NCI-H1105 treated with DMSO at 0.1 percent for 48 hours (cell line): ENCODE data around the gene GNPTG.

Experiments
- DNase-seq: peaks from one replicate; lab custom pipeline; 2025; lab: John Stamatoyannopoulos, UW

Gene GNPTG

DNA sequence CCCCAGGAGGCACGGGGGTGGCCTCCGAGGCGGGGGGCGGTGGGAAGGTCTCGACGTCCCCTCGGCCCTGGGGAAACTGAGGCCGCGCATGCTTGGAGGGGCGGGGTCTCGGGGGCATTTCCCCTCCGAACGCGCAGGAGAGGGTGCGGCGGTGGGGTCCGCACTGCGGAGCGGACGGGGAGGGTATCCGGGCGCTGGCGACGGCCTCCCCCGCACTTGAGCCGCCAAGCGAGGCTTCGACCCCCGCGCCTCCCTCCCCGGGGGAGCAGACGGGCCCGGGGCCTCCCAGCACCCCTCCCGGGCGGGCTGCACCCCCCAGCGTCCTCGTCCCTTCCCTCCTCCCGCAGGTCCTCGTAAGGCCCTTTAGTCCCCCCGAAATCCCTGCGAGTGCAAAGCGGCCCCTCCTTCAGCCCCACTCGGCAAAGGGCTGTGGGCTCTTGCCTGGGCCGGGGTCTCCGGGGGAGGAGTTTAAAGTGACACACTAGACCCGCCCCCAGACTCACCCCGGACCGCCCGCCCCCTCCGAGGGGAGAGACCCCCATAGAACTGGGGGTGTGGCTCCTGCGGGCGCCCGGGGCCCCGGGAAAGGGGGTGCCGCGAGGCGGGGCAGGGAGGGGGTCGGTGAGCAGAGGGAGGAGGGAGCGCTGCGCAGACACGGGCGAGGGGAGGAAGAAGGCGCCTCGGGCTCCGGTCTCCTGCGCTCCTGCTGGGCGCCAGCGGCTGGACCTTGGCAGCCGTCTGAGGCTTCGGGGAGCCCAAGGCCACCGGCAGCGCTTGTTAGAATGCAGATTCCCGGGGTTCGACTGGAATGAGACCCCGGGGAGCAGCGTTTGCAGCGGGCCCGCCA, 17.7 kb upstream of the GNPTG start:
- DNase-seq, result no peak

DNA sequence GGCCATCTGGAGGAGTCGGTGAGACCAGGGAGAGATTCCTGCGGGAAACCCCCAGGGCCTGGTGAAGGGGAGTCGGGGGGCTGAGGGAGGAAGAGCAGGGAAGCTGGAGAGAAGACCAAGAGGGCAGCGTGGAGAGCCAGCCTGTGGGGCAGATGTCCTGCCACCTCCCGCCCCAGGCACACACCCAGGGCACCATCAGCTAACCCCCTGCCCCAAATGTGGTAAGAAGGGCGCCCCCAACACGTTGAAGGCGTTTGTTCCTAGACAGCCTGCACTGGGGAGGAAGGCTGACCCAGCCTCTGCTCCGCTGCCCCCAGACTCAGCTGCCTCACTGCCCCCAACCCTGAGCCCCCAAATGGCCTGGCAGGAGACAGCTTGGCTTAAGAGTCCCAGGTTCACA, 17.0 kb upstream of the GNPTG start:
- no peak for DNase-seq

DNA sequence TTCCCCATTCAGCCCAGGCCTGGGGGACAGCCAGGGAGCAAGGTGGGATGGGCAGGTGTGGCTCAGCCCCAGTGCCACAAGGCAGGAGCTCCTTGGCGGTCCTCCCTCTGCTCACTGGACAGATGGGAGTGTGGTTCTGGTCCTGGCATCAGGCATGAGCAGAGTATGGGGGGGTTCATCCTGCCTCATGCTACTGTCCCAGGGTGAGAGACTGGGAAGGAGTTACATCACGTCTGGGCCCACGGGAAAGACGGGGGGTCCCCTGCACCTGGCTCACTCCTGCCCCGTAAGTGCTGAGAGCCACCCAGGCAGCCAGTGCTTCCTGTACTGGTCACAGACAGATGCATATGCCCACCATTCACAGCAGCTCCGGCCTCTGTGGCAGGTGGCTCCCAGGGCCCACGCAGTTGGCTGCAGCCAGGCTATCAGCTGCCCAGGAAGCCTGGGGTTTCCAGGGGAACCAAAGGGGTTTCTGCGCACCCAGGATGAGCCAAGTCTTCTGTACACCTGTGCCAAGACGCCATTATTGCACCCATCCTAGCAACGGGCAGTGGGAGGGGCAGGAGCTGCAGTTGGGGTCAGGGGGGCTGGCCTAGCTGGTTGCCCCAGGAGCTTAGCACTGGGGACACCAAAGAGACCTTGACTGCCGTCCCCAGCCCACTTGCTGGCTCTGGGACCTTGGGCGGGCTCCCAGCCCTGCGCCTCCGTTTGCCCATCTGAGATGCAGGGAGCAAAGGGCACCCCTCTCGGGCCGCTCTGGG, 16.3 kb upstream of the GNPTG start:
- DNase-seq, result peak; percentile 44

DNA sequence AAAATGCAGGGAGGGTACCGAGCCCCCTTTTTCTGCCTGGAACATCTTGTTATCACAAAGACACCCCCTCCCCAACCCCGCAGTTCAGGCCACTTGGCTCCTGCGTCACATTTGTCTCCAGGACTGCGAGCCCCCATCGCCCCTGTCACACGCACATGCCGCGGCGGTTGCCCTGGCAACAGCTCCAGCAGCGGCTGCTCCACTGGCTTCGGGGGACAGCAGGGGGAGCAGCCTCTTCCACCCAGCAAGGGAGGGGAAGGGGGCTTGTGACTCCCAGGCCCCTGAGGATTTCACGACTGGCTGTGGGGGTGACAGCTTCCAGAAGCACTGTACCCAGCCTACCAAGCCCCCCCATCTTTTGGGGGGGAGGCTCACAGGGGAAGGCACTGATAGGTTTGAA, 15.7 kb upstream of the GNPTG start:
- peak; percentile 6 for DNase-seq

DNA sequence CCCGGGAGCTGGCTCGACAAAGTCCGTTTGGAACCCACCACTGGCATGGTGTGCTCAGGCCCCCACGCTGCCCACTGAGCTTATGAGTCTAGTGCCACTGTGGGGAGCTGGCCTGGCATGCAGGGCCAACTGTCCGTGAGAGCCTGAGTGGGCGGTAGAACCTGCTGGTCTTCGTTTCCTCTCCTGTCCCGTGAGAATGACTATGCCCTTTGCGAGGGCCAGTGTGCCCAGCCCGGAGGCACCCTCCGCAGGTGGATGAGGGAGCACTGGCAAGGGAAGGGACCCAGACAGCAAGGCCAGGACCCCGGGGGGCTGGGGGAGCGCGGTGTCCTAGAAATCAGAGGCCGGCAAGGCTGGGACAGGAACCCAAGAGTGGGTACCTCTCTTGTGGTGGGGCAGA, 15.1 kb upstream of the GNPTG start:
- no peak for DNase-seq

DNA sequence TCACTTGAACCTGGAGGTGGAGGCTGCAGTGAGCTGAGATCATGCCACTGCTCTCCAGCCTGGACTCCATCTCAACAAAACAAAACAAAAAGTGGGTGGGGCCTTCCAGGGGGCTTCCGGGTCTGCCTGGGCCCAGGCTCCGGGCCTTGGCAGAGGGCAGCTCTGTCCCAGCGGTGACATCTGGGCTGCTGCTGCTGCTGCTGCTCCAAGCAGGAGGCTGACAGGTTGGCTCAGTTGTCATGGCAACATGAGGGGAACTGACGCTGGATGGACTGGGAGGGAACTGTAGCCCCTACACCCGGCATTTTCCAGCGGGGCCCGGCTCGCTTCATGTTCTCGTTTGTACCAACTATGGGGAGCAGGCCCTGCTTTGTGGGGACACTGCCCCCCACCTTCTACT, 14.2 kb upstream of the GNPTG start:
- DNase-seq, result no peak

DNA sequence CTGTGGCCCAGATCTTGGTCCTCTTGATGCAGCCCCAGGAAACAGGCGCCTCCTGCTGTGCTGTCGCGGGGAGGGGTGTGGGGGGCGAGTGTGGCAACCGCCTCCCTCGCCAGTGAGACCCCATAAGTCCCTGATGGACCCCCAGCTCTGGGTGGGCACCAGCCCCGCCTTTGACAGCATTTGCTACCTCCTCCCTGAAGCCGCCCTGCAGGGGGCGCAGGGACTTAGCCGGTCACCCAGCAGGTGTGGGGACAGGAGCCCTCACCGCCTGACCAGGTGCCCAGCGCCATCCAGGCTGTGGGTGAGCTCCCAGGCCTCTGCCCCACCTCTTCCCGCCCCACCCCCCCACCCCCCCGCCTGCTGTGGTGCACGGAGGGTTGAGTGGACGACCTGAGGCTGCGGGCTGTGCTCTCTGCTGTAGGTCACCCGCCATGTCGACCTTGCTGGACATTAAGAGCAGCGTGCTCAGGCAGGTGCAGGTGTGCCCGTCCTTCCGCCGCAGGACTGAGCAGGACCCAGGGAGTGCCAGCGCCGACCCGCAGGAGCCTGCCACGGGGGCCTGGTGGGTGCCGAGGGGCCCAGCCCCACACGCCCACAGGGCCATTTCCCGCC, 13.5 kb upstream of the GNPTG start:
- no peak for DNase-seq

DNA sequence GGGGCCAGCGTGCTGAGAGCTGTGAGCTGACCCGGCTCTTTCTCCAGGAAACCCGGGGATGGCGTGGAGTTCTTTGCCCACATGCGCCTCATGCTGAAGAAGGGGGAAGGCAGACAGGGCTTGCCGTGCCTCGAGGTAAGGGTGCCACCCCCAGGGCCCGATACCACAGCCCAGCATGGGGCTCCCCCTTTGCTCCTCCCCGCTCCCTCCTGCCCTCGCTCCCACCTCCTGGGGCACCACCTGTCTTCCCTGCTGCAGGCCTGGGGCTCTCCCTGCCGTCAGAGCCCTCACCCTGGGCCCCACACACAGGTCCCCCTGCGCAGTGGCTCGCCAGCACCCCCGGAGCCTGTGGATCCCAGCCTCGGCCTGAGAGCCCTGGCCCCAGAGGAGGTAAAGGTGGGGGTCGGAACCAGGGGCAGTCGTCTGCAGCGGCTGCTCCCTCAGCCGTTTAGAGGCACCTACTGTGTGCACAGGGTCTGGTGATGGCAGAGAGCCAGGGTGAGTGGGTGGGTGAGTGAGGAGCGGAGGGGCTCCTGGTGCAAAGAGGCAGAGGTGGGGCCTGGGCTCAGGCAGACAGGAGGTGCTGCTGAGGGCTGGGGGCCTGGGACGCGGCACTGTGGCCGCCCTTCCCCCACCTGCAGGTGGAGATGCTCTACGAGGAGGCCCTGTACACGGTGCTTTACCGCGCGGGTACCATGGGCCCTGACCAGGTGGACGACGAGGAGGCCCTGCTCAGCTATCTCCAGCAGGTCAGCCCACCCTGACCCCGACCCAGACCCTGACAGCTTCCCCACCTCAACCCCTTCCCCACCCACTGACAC, 12.7 kb upstream of the GNPTG start:
- no peak for DNase-seq

DNA sequence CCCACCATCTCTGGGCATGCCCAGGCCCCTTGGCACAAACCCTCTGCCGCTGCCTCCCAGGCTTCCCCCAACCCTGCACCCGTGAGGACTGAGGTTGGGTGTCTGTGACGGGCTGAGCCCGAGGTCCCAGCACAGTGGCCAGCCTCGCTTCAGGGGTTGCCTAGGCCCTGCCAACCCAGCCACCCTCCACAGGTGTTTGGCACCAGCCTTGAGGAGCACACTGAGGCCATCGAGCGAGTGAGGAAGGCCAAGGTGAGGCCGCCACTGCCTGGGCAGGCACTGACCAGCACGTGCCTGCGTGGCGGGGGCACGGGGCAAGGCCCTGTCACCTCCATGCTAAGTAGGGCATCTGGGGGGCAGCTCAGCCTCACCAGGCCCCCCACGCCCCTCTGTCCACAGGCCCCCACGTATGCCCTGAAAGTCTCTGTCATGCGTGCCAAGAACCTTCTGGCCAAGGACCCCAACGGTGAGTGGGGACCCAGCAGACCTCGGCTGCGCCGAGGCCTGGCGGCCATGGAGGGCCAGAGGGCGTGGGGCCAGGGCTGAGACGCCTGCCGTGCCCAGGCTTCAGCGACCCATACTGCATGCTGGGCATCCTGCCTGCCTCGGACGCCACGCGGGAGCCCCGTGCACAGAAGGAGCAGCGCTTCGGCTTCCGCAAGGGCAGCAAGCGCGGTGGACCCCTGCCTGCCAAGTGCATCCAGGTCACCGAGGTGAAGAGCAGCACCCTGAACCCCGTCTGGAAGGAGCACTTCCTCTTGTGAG, 10.8 kb upstream of the GNPTG start:
- no peak for DNase-seq

DNA sequence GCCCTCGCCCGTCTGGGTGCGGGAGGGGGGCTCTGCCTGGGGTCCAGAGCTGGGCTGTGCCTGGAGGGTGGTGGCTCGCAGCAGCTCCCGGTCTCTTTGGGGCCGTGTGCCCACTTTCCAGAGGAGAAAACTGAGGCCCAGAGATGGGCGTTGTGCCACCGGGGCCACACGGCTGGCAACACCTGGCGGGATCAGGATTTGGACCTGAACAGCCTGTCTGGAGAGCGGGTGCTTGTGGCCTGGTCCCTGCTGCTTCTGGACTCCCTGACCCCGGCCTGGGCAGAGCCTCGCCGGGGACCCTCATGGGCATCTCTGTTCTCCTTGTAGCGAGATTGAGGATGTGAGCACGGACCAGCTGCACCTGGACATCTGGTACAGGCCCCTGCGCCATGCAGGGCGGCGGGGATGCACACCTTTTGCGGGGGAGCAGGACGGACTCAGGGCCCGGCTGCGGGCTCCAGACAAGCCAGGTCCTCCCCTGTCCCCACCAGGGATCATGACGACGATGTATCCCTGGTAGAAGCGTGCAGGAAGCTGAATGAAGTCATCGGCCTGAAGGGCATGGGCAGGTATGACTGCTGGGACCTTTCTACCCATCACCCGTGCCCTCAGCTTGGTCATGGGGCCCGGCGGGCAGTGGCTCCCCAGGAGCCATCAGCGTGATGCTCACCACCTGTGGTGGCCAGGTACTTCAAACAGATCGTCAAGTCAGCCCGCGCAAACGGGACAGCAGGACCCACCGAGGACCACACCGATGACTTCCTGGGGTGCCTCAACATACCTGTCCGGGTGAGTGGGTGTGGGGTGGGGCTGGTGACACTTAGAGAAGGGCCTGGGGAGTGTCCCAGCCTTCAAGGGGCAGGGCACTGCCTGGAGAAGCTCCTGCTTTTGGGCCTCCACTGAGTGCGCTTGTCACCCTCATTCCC, 10.0 kb upstream of the GNPTG start:
- no peak for DNase-seq

DNA sequence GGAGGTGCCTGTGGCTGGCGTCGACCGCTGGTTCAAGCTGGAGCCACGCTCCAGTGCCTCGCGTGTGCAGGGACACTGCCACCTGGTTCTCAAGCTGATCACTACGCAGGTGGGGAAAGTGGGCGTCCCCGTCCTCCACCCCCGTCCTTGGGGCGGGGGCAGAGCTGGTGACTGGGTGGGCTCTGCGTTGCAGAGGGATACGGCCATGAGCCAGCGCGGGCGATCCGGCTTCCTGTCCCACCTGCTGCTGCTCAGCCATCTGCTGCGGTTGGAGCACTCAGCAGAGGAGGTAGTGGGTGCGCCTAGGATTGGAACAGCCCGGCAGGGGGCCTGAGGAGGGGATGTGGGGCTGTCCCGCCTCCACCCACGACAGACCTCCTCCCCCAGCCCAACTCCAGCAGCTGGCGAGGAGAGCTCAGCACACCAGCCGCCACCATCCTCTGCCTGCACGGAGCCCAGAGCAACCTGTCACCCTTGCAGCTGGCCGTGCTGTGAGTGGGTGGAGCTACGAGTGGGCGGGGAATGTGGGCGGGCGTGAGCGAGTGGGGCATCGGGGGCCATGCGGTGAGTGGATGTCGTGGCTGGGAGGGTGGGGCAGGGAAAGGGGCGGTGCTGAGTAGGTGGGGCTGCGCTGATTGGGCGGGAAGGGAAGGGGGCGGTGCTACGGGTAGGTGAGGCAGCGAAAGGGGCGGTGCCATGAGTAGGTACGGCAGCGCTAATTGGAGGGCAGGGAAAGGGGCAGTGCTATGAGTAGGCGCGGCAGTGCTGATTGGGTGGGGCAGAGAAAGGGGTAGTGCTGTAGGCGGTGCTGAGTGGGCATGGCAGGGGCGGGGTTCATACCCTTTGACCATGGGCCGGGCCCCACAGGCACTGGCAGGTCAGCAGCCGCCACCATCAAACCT, 9.0 kb upstream of the GNPTG start:
- DNase-seq, result peak; percentile 92

DNA sequence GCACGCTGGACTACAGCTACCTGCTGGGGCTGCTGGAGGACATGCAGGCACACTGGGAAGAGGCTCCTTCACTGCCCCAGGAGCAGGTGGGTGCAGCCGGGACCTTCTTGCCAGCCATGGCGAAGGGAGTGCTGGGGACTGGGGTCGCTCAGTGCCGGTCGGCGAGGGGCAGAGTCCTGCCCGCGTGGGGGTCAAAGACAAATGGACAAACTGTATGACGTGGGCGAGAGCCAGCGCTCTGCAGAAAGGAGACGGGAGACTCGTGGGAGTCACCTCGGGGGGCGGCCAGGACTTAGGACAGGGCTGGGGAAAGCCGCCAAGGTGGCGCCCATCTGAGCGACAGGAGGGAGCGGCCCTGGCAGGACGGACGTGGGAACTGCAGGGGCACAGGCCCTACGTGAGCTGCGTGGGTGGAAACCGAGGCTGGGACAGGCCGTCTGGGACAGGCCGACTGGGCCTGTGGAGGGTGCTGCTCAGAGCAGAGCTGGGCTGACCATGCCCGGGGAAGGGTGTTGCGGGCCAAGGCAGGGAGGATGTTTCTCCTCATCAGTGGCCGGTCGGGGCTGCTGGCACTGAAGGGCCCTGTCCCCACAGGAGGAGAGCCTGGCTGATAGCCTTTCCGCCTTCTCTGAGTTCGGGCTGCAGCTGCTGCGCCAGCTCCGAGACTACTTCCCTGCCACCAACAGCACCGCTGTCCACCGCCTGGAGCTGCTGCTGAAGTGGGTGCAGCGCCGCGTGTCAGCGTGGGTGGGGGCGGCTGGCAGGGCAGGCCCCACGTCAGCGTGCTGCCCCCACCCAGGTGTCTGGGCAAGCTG, 8.1 kb upstream of the GNPTG start:
- no peak for DNase-seq

DNA sequence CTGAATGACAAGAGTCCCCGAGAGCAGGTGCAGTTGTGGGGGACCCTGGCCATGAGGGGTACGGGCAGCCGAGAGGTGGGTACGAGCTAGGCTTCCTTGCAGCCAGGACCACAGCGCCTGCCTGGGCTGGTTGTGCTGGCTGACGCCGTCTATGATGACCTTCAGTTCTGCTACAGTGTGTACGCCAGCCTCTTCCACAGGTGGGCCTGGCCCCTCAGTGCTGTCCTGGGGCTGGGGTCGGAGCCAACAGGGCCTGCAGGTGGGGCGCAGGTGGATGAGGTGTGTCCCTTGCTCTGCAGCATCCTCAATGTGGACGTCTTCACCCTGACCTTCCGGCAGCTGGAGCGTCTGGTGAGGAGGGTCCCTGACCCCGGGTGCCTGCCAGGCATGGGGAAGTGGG, 7.2 kb upstream of the GNPTG start:
- no peak for DNase-seq

DNA sequence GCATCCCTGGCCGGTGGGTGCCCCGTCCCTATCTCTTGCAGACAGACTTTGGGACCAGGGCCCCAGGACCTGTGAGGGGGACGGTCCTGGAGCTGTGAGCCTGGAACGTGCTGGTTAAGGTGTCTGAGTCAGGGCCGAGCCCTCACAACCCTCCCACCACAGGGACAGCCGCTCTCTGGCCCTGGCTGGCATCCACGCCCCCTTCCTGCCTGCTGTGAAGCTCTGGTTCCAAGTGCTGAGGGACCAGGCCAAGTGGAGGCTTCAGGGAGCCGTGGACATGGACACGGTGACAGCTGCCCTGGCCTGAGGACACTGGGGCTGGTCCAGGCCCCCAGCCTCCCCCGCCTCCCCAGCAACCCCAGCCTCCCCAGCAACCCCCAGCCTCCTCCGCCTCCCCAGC, 6.6 kb upstream of the GNPTG start:
- DNase-seq, result no peak

DNA sequence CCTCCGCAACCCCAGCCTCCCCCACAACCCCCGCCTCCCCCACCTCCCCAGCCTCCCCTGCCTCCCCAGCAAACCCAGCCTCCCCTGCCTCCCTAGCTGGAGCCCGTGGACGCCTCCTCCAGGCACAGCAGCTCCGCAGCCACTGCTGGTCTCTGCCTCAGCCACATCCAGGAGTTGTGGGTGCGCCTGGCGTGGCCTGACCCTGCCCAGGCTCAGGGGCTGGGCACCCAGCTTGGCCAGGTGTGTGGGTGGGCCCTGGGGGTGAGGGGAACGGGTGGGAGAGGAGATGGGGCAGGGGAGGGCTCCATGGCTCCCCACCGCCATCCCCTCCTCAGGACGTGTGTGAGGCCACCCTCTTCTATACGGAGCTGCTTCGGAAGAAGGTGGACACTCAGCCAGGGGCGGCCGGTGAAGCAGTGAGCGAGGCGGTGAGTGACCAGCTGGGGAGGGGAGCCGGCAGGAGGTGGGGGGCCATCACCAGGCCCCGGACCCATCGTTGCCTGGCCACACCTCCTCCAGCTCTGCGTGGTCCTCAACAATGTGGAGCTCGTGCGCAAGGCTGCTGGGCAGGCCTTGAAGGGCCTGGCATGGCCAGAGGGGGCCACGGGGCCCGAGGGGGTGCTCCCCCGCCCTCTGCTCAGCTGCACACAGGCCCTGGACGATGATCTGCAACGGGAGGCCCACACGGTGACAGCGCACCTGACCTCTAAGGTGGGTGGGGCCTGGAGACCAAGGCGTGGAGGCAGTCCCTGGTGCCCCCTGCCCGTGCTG, 5.9 kb upstream of the GNPTG start:
- DNase-seq, result no peak

DNA sequence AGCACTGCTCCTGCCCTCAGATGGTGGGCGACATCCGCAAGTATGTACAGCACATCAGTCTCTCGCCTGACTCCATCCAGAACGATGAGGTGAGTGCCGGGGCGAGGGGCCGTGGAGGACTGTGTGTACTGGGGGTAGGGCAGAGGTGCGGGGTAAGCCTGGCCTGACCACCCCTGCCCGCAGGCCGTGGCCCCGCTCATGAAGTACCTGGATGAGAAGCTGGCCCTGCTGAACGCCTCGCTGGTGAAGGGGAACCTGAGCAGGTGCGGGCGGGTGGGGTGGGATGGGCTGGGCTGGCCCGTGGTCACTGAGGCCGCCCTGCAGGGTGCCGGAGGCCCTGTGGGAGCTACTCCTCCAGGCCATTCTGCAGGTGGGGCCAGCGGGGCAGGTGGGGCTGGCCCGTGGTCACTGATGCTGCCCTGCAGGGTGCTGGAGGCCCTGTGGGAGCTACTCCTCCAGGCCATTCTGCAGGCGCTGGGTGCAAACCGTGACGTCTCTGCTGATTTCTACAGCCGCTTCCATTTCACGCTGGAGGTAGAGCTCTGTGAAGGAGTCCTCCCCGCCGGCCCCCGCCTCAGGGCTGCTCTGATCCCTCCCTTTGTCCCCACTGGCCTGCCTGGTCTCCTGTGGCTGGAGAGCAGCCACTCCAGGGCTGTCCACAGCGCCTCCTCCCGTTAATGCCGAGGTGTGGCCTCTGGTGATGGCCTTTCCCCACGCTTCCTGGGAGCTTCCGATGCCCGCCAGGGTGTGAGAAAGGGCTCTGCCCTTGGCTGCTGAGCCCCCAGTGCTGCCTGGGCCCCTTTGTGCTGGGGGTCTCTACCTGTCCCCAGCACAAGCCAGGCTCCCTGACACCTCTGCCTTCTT, 5.1 kb upstream of the GNPTG start:
- no peak for DNase-seq
